Measurements from ENCODE around the gene PKNOX2.

Gene PKNOX2

GRCh38 chr11:125177543-125177942 lies 13.0 kb downstream of the PKNOX2 start:
- no peak overlapping the region for H3K27ac ChIP-seq
- TF ChIP-seq CTCF (conservative IDR thresholded peaks at IDR 0.05) (no peak), ZFX (IDR thresholded peaks at IDR 0.05) (no peak)

- H3K27ac ChIP-seq, result no peak overlapping the region
- TF ChIP-seq CTCF (conservative IDR thresholded peaks at IDR 0.05), result no peak
- no peak for TF ChIP-seq ZFX (IDR thresholded peaks at IDR 0.05)
Observed at GRCh38 chr11:125179346-125179745, 14.8 kb downstream of the PKNOX2 start.

DNA sequence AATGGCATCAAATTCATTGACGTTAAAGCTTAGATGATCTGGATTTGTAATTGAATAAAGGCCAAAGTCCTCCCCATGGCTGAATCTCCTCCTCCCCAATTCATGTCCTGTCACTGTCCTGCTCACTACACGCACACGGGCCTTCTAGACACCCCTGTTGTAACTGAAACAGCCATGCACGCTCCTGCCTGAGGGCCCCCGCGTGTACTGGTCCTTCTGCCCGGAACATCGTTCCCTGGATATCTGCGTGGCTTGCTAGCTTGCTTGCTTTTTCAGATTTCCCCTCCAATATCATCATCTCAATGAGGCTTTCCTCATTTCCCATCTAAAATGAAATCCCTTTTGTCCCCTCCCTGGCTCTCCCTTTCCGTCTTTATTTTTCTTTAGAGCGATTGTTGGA lies 15.3 kb downstream of the PKNOX2 start:
- H3K27ac ChIP-seq, result no peak overlapping the region
- TF ChIP-seq CTCF (conservative IDR thresholded peaks at IDR 0.05) (no peak), ZFX (IDR thresholded peaks at IDR 0.05) (no peak)

GRCh38 chr11:125180413-125181305 lies 16.1 kb downstream of the PKNOX2 start:
- no peak overlapping the region for H3K27ac ChIP-seq
- TF ChIP-seq CTCF (conservative IDR thresholded peaks at IDR 0.05) (no peak), ZFX (IDR thresholded peaks at IDR 0.05) (no peak)

- TF ChIP-seq CTCF (conservative IDR thresholded peaks at IDR 0.05), result no peak
- no peak for TF ChIP-seq ZFX (IDR thresholded peaks at IDR 0.05)
- no peak overlapping the region for H3K27ac ChIP-seq
Observed at GRCh38 chr11:125182573-125182972, 18.0 kb downstream of the PKNOX2 start.

DNA sequence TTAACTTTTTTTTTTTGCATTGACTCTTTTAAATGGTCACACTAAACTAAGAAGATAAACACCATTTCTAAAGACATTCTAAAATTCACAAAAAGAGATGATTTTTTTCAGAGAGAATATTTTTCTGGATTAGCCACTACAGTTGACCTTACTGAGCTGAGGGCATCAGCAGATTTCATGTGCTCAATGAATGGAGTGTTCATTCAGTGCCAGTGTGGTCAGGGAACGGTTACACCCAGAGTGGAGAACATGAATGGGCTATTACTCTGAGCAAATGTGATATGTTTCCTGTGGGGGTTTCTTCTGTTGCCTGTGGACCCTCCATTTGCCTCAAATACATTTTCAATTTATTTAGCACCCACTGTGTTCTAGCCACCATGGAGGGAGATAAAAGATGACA lies 19.1 kb downstream of the PKNOX2 start:
- no peak for TF ChIP-seq CTCF (conservative IDR thresholded peaks at IDR 0.05)
- TF ChIP-seq ZFX (IDR thresholded peaks at IDR 0.05), result no peak
- no peak overlapping the region for H3K27ac ChIP-seq

- no peak overlapping the region for H3K27ac ChIP-seq
- TF ChIP-seq CTCF (conservative IDR thresholded peaks at IDR 0.05) (no peak), ZFX (IDR thresholded peaks at IDR 0.05) (no peak)
Observed at GRCh38 chr11:125188021-125188420, 23.5 kb downstream of the PKNOX2 start.

All from C4-2B (cell line).